ENCODE measurements around the gene PTDSS2.

The PTDSS2 gene

DNA sequence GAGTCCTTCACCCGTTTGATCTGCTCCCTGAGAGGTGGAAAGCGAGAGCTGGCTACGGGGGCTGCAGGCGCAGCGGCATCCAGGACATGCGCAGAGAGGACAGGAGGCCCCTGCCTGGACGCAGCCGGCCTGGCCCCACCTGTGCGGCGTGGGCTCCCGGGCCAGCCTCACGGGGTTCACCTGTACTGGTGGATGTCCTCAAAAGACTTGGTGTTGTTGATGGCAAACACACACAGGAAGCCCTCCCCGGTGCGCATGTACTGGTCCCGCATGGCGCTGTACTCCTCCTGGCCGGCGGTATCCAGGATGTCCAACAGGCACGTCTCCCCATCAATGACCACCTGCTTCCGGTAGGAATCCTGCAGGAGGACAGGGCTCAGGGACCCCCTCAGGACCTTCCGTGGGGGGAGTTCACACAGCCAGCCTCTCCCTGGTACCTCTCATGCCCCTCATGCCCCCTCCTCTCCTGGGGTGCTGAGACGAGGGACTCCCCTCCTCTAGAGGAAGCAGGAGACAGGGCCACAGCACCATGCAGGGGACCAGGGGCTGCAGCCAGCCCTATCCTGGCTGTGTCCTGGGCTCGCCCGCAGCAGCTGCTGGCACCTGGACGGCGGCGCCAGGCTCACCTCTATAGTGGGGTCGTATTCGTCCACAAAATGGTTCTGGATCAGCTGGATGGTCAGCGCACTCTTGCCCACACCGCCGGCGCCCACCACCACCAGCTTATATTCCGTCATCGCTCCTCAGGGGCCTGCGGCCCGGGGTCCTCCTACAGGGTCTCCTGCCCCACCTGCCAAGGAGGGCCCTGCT is 83.7 kb downstream of the PTDSS2 start:
- no peak for DNase-seq

DNA sequence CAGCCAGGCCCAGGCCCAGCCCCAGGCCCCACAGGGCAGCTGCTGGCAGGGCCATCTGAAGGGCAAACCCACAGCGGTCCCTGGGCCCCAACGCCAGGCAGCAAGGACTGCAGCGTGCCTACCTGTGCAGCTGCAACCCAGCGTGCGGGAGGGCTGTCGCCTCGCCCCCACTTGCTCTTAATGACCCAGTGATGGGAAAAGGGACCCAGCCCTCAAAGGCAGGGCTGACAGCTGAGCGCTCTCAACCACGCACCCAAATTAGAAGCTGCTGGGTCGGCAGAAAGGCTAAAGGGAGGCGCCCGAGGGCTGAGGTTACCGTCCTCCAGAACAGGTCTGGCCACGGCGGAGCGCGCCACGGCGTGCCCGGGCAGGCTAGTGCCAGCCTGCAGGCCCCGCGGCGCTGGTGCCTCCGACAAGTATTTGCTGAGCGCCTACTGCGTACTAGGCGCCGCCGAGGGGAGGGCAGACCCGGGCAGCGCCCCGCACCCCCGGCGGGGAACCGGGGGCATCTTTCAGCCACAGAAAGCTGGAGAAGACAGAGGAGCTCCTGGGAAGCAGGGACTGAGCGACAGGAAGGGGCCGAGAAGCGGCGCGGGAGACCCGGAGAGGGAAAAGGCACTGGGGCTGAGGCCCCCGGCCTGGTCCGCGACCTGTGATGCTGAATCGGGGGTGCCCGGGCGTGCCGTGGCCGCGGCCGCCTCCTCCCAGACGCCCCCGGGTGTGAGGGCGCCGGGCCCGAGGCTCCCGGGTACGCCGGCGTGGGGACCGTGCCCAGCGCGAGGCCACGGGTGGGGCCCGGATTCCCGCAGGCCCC is 84.5 kb downstream of the PTDSS2 start:
- peak; percentile 27 for DNase-seq

DNA sequence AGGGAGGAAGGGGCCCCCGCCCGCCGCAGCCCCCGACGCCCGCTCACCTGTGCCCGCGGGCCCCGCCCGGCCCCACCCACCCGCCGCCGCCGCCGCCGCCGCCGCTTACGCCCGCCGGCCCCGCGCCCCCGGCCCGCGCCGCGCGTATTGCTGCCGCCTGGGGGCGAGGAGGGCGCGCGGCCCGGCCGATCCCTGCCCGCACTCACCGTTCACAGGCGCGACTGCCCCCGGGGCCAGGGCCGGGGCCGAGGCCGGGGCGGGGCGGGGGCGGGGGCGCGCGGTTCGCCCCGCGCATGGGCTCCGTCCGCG is 85.1 kb downstream of the PTDSS2 start:
- DNase-seq = no peak

DNA sequence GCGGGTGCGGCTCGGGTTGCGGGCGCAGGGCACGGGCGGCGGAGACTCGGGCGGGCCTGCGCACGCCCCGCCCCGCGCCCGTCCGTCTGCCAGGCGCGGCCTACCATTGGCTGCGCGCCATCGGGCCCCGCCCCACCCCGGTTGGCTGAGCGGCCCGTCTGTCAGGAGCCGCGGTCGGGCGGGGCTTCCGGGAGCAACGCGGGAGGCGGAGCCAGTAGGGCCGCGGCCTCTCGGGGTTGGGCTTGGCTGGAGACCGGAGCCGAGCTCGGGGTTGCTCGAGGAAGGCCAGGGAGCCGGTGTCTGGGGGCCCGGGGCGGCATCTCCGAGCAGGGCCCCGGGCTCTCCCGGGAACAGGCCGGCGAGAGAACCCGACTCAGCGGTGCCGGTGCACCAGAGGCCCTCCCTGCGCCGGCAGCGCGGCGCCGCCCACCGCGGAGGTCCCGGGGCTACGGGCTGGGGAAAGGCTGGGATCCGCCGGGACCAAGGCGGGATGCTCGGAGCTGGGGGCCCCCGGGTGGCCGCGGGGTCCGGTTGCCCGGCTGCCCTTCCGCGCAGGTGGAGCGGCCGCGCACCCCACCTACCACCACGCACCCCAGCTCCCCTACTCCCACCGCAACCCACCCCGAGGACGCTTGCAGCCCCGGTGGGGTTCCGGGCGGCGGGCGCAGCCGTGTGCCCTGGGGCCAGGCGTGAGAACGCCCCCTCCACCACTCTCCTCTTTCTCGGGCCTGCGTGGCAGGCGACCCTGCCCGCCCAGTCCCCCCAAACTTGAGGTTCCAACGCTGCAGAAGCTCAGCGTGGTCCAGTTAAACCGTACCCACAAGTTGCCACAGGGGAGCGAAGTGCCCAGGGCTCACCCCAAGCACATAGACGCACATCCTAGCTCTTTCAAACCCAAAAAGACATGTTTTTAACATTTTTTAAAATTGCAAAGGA is 85.7 kb downstream of the PTDSS2 start, which contains the start of gene HRAS:
TSS of gene HRAS (minus strand) at position 58 of the 936 bp plus-strand sequence.
- peak; percentile 98 for DNase-seq

DNA sequence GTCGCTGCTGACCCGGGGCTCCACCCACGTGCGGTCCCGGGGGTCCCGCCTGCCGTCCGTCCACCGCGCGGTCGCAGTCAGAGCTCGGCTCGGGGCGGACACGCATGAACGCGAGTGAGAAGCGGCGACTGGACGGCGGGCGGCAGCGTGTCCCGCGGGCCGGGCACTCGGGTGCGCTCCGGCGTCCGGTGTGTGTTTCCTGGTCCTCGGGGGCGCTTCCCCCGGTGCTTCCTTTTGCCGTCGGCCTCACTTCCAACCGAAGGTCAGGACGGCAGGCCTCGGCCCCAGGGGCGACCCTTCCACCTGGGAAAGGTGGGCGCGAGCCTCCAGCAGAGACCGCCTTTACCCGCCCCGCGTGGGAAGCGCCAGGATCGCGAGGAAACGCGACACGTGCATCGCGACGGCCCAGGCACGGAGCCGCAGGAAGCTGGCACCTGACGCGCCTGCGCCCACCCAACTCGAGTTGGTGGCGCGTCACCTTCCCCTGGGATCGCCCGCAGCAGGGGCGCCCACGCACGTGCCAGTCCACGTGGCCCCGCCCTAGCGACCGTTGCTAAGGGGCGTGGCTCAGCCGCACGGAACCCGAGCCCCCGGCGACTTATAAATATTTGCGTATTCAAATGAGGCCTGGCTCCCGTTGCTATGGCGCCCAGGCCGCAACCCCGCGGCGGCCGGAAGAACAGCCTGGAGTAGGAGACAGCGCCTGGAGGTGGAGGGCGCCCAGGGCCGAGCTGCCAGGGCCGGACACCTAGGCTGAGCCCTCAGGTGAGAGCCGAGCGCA is 87.0 kb downstream of the PTDSS2 start, which contains the start of gene LRRC56:
TSS of gene LRRC56 (plus strand) at position 687 of the 781 bp plus-strand sequence. CDS start 3,158 bp downstream, outside the sequence.
- DNase-seq = peak; percentile 76

DNA sequence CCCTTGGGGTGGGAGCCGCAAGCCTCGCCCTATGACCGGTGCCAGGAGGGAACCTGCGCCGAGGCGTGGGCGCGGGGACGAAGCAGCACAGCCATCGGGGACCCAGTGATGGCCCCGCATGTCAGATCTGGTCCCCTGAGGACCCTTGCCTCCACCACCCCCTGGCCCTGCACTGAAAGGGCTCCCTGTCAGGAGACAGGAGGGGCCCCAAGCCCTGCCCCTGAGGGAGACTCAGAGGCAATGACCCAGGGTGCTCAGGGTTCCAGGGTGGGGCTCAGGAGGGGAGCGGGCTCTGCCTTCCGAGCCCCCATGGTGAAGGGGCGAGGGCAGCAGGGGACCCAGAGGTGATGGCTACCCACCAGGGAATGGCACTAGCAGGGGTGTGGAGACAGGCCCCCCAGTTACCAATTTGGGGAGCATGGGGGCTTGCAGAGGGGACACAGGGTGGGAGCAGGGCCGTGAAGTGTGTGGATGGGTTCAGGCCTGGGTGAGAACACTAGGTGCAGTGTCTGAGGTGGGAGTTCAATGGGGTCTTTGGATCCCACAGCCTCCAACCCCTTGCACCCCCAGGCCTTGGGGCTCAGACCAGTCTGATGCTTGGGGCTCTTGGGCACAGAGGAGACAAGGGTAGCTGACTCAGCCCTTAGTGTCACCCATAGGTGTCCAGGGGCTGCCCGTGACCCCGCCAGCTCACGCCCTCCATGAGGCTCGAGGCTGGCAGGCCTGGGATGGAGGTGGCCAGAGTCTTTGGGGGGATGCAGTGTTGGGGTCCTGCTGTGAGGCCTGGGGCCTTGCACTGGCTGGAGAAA is 87.7 kb downstream of the PTDSS2 start:
- DNase-seq = no peak

DNA sequence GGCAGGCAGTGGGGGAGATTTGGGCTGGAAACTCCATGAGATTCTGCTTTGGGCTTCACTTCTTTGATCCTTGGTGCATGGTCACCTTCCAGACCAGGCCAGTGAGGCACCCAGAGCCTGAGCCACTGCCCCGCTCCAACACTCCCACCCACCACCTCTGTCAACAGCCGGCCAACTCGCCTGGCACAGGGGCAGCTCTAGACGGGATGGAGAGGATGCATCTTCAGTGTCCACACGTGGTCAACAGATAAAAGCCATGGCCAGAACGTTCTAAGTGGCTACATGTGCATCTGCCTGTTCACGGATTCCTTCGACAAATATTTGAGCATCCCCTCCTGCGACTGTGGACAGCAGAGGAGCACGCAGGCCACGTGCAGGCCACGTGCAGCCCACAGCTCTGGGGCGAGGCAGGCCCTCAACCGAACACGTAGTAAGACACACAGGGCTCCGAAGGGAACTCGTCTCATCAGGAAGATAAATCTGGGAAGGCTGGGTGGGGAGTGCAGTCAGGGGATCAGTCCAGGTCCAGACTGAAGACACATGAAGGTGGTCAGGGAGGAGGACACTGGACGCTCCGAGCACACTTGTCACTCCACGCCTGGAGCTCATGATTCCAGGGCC is 88.5 kb downstream of the PTDSS2 start:
- DNase-seq = no peak

DNA sequence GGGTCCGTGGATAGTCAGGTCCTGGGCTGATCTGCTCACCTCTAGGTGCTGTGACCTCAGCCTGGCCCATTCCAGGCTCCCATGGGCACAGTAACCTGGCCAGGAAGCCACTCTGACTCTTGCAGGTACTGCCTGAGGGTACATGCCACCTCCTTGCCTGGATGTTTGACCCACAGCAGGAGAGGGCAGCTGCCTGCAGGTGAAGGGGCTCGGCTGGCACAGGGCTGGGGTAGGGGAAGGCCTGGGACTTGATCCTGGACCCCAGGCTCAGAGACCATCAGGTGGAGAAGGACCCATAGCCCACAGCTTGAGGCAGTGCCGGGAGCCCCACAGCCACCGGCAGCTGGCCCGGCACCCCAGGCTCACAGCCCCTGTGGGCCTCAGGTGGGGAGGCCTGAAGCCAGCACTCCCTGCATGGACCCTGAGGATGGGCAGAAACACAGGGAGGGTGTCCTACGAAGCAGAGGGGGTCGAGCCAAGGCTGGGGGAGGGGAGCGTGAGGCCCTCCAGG is 89.9 kb downstream of the PTDSS2 start:
- no peak for DNase-seq

Measured in suppressor macrophage treated with lipopolysaccharide for 4 hours (primary cell).